GM12878 (cell line): Measurements from ENCODE around the gene ERCC5. TPM values are rescaled to one million over a fixed set of nuclear protein-coding genes. Genes with fewer than 3 reads are reported as not detected.

Experiments
- ATAC-seq: fragments of 200-7000 bp; cut with Tn5 transposase; 3 replicates; pipeline ENCODE4 v1.9.1; 2020; ENCODE audit warnings: mild to moderate bottlenecking, moderate library complexity
- BruUV-seq: library from RNA; stranded (reverse); fragments of 400-500 nt; replicated peaks from 2 replicates; lab custom pipeline; 2021; lab: Mats Ljungman, UMichigan
- CTCF ChIA-PET: fragments of 300-600 bp; sonication (Branson Sonifier 250); formaldehyde crosslinking; extraction: SDS; loops from one replicate; lab custom pipeline; 2021; ENCODE audit warnings: inconsistent platforms; lab: Yijun Ruan, JAX
- POLR2A ChIA-PET: fragments of 350-600 bp; formaldehyde crosslinking; extraction: SDS; loops from one replicate; lab custom pipeline; 2021; ENCODE audit warnings: inconsistent platforms; lab: Charles Lee
- RAD21 ChIA-PET: fragments of 300-600 bp; sonication (Branson Sonifier 250); formaldehyde crosslinking; loops from one replicate; lab custom pipeline; 2023; ENCODE audit warnings: antibody characterized with exemption; ENCODE audit not compliant: unreplicated experiment; lab: Charles Lee
- SMC1A ChIA-PET: fragments of 300-600 bp; sonication (Branson Sonifier 250); formaldehyde crosslinking; loops from one replicate; lab custom pipeline; 2023; ENCODE audit not compliant: unreplicated experiment, uncharacterized antibody; lab: Charles Lee
- DNase-seq: peaks from one replicate; pipeline ENCODE4 v3.0.0-alpha.2; 2011; ENCODE audit warnings: low read depth, low spot score
- FAIRE-seq: peaks from 3 replicates; lab custom pipeline; 2011; peaks lifted over from hg19 to GRCh38; lab: Jason Lieb, UNC
- H2AFZ ChIP-seq: 2 replicates; pipeline ENCODE4 v1.6.0; 2011; ENCODE audit warnings: low read depth, low read length, control low read depth; ENCODE audit not compliant: control insufficient read depth
- H3K27ac ChIP-seq: 2 replicates; pipeline ENCODE4 v1.5.1; 2011; ENCODE audit warnings: control low read depth; ENCODE audit not compliant: control insufficient read depth, insufficient read depth
- H3K27me3 ChIP-seq, 2 experiments: replicated peaks in 1 of 2; 2 replicates each; pipeline versions ENCODE4 v1.6.0 to v1.6.1; 2011; ENCODE audit warnings: low read length in 1 of 2; ENCODE audit not compliant: control insufficient read depth in 2 of 2, insufficient read depth in 2 of 2
- H3K36me3 ChIP-seq, 2 experiments: 2 replicates each; pipeline ENCODE4 v1.5.1; 2011; ENCODE audit warnings: low read length in 1 of 2; ENCODE audit not compliant: control insufficient read depth in 2 of 2, insufficient read depth in 2 of 2
- H3K4me1 ChIP-seq: 2 replicates; pipeline ENCODE4 v1.6.1; 2011; ENCODE audit warnings: mild to moderate bottlenecking, low read length, moderate library complexity, mixed read lengths; ENCODE audit not compliant: control insufficient read depth, insufficient read depth
- H3K4me2 ChIP-seq: 2 replicates; pipeline ENCODE4 v1.6.0; 2011; ENCODE audit warnings: control low read depth; ENCODE audit not compliant: control insufficient read depth, insufficient read depth
- H3K4me3 ChIP-seq: fragments of 200-600 bp; sonication (generic); 2 replicates; pipeline ENCODE4 v1.5.1; 2016
- H3K79me2 ChIP-seq: 2 replicates; pipeline ENCODE4 v1.6.0; 2011; ENCODE audit warnings: low read length; ENCODE audit not compliant: control insufficient read depth, insufficient read depth
- H3K9ac ChIP-seq: 2 replicates; pipeline ENCODE4 v1.8.0; 2011; ENCODE audit warnings: low read length, control low read depth, mixed read lengths; ENCODE audit not compliant: control insufficient read depth, insufficient read depth
- H3K9me3 ChIP-seq: replicated peaks from 3 replicates; pipeline ENCODE4 v1.5.1; 2011; ENCODE audit warnings: mild to moderate bottlenecking, low read length; ENCODE audit not compliant: control insufficient read depth, insufficient read depth
- H4K20me1 ChIP-seq: 2 replicates; pipeline ENCODE4 v1.6.0; 2011; ENCODE audit not compliant: control insufficient read depth, insufficient read depth
- BACH1 ChIP-seq: fragments of 450-650 bp; IDR thresholded peaks from 2 replicates; pipeline ENCODE4 v1.6.1; 2017; ENCODE audit warnings: mild to moderate bottlenecking, borderline replicate concordance
- CHD1 ChIP-seq: IDR thresholded peaks from 2 replicates; pipeline ENCODE4 v1.6.1; 2012; ENCODE audit warnings: low read depth, low read length, improper control_type of control experiment
- DPF2 ChIP-seq: fragments of 450-650 bp; IDR thresholded peaks from 2 replicates; pipeline ENCODE4 v1.6.1; 2017; ENCODE audit warnings: mild to moderate bottlenecking
- E2F4 ChIP-seq: IDR thresholded peaks from 2 replicates; pipeline ENCODE4 v1.6.1; 2012; ENCODE audit warnings: low read depth, low read length, improper control_type of control experiment
- FOS ChIP-seq: IDR thresholded peaks from 3 replicates; pipeline ENCODE4 v1.6.1; 2011; ENCODE audit warnings: borderline replicate concordance; ENCODE audit not compliant: insufficient read length; ENCODE audit errors: extremely low read depth
- FOXM1 ChIP-seq: IDR thresholded peaks from 2 replicates; pipeline ENCODE4 v1.6.1; 2012; ENCODE audit warnings: low read depth, mild to moderate bottlenecking, inconsistent platforms, low read length, moderate library complexity
- IKZF1 ChIP-seq: fragments of 450-650 bp; conservative IDR thresholded peaks from 2 replicates; pipeline ENCODE4 v1.6.1; 2017; ENCODE audit warnings: antibody characterized with exemption, mild to moderate bottlenecking
- MEF2A ChIP-seq: IDR thresholded peaks from 2 replicates; pipeline ENCODE4 v1.6.1; 2011; ENCODE audit warnings: low read depth, mild to moderate bottlenecking, low read length, moderate library complexity; ENCODE audit not compliant: insufficient read depth
- MEF2B ChIP-seq: fragments of 450-650 bp; IDR thresholded peaks from 2 replicates; pipeline ENCODE4 v1.6.1; 2018; ENCODE audit warnings: mild to moderate bottlenecking, moderate library complexity; ENCODE audit not compliant: partially characterized antibody, poor library complexity, severe bottlenecking
- MYB ChIP-seq: fragments of 150-350 bp; IDR thresholded peaks from 2 replicates; pipeline ENCODE4 v1.6.1; 2014; ENCODE audit warnings: mild to moderate bottlenecking, low read depth, low read length, borderline replicate concordance
- NFYB ChIP-seq: IDR thresholded peaks from 2 replicates; pipeline ENCODE4 v1.6.1; 2011; ENCODE audit warnings: low read depth, mild to moderate bottlenecking, low read length, improper control_type of control experiment, moderate library complexity; ENCODE audit not compliant: insufficient read depth
- PKNOX1 ChIP-seq: fragments of 450-650 bp; IDR thresholded peaks from 2 replicates; pipeline ENCODE4 v1.6.1; 2016; ENCODE audit warnings: mild to moderate bottlenecking
- POLR2AphosphoS5 ChIP-seq: IDR thresholded peaks from 2 replicates; pipeline ENCODE4 v1.6.1; 2011; ENCODE audit warnings: mild to moderate bottlenecking, low read length, inconsistent platforms
- RB1 ChIP-seq: fragments of 450-650 bp; formaldehyde crosslinking; IDR thresholded peaks from 2 replicates; pipeline ENCODE4 v1.6.1; 2017; ENCODE audit warnings: mild to moderate bottlenecking, borderline replicate concordance
- RCOR1 ChIP-seq: conservative IDR thresholded peaks from 2 replicates; pipeline ENCODE4 v1.6.1; 2012; ENCODE audit warnings: low read depth, low read length, improper control_type of control experiment
- TBL1XR1 ChIP-seq: IDR thresholded peaks from 2 replicates; pipeline ENCODE4 v1.6.1; 2012; ENCODE audit warnings: low read depth, low read length, improper control_type of control experiment
- USF1 ChIP-seq: IDR thresholded peaks from 2 replicates; pipeline ENCODE4 v1.6.1; 2011; ENCODE audit warnings: borderline replicate concordance, low read depth, mild to moderate bottlenecking, moderate library complexity, mixed read lengths, low read length; ENCODE audit not compliant: insufficient read depth; ENCODE audit errors: extremely low read length
- ZNF207 ChIP-seq: fragments of 450-650 bp; IDR thresholded peaks from 2 replicates; pipeline ENCODE4 v1.6.1; 2014; ENCODE audit warnings: antibody characterized with exemption, mild to moderate bottlenecking, borderline replicate concordance
- WGBS: methylation state at CpG from one replicate; pipeline ENCODE4 v1.1.6; 2016; ENCODE audit warnings: low lambda C conversion rate; ENCODE audit not compliant: insufficient replicate concordance, insufficient coverage; ENCODE audit errors: missing lambda C conversion rate; 5-methylcytosine and 5-hydroxymethylcytosine counted together
- in situ Hi-C: fragments of 300-500 bp; cut with MboI; formaldehyde crosslinking; loops from 9 replicates; pipeline ENCODE4 v1.14.3; 2018; ENCODE audit warnings: mixed read lengths
- intact Hi-C: fragments of 100-400 bp; cut with micrococcal nuclease; formaldehyde crosslinking; loops from one replicate; pipeline ENCODE4 v1.14.2; 2022; ENCODE audit not compliant: unreplicated experiment
- polyA plus RNA-seq, 11 experiments: library from polyadenylated mRNA; depleted of rRNA in 4 of 11; unstranded in 6 of 11; stranded (reverse) in 5 of 11; fragments of >200 nt; fragmentation: Nextera tagmentation in 4 of 11; fragmentation: Illumina TruSeq in 1 of 11; extraction: Ambion mirVana in 4 of 11; extraction: Trizol in 1 of 11; gene quantifications; 1 replicate in 1 of 11; 2 replicates in 10 of 11; pipeline versions ENCODE4 v1.2.1 to v1.2.3, GENCODE V29; 2011 to 2016; ENCODE audit warnings: inconsistent platforms in 2 of 11, missing spikeins in 2 of 11, low read depth in 1 of 11
- total RNA-seq, 4 experiments: library from RNA; depleted of rRNA in 3 of 4; stranded (reverse); fragments of >200 nt in 3 of 4; fragmentation: Illumina TruSeq in 1 of 4; extraction: Trizol in 1 of 4; gene quantifications; 2 replicates each; pipeline versions ENCODE4 v1.2.1 to v1.2.3, GENCODE V29; 2013 to 2021

Gene ERCC5
- total and polyA plus RNA-seq, 10 of the 15 experiments (the other 5 are each of a cell fraction or from before 2014, with no cell fraction given) = 11.7 to 59.2 (median 41.6) TPM

GRCh38 chr13:102872131-102872530 lies 26.3 kb downstream of the ERCC5 start (continued):
- TF ChIP-seq USF1 (no peak), IKZF1 (no peak), E2F4 (no peak), CHD1 (no peak), DPF2 (no peak), RCOR1 (no peak), MYB (no peak), ZNF207 (no peak), MEF2B (no peak), RB1 (no peak), FOXM1 (no peak)

- no peaks in the 10 kb centered on the region for H4K20me1 ChIP-seq
- H2AFZ ChIP-seq = no peak overlapping the region
- ChIA-PET CTCF (interaction anchor here (0.6 to 1.3 kb wide), 2 partner anchors 18 to 282 kb away, joined by 3 to 5 read pairs; no protein-coding TSS in a partner anchor), POLR2A (interaction anchor here (0.6 kb wide), 1 partner anchor 187 kb away, joined by 3 read pairs; no protein-coding TSS in a partner anchor), SMC1A (interaction anchor here (0.6 kb wide), 1 partner anchor 271 kb away, joined by 3 read pairs; no protein-coding TSS in a partner anchor), RAD21 (no interaction called here)
- no peak overlapping the region for H3K9ac ChIP-seq
- H3K4me2 ChIP-seq = no peak overlapping the region
- H3K4me1 ChIP-seq = no peaks in the 10 kb centered on the region
- no peak for DNase-seq
- 0% methylated on average over 1 of the region's 1 CpG for WGBS
- intact Hi-C loops = no loop called here
- H3K27me3 ChIP-seq = no peaks in the 10 kb centered on the region
- BruUV-seq = no TSS peak
- H3K4me3 ChIP-seq = no peak overlapping the region
- no peak overlapping the region for H3K27ac ChIP-seq
- no peak for ATAC-seq
- in situ Hi-C loops = no loop called here
- no peaks in the 10 kb centered on the region; the same call in 1 of the 2 replicates for H3K79me2 ChIP-seq
- peaks cover 5 to 12% of the 10 kb centered on the region in 2 experiments for H3K36me3 ChIP-seq
- H3K9me3 ChIP-seq = no peaks in the 10 kb centered on the region
- FAIRE-seq = no peak
- TF ChIP-seq POLR2AphosphoS5 (no peak), FOS (no peak), TBL1XR1 (no peak), MEF2A (no peak), PKNOX1 (no peak), BACH1 (no peak), NFYB (no peak)
These were observed 26.7 kb downstream of the ERCC5 start for GRCh38 chr13:102872531-102872930.
